Caco-2 (cell line): ENCODE measurements around the gene HACE1. TPM values are rescaled to one million over a fixed set of nuclear protein-coding genes. Genes with fewer than 3 reads are reported as not detected.

Source experiments
- BruUV-seq: library from RNA; stranded (reverse); fragments of 400-500 nt; replicated peaks from 2 replicates; lab custom pipeline; 2021; lab: Mats Ljungman, UMichigan
- CTCF ChIA-PET: fragments of 300-600 bp; sonication (Branson Sonifier 250); formaldehyde crosslinking; loops from one replicate; lab custom pipeline; 2022; ENCODE audit warnings: antibody characterized with exemption; lab: Charles Lee
- POLR2A ChIA-PET: fragments of 300-600 bp; sonication (Branson Sonifier 250); formaldehyde crosslinking; loops from one replicate; lab custom pipeline; 2022; ENCODE audit warnings: antibody characterized with exemption; lab: Charles Lee
- DNase-seq, 2 experiments: peaks; one replicate each; pipeline versions ENCODE4 v3.0.0 to v3.0.0-alpha.2; 2020 to 2022
- H3K27me3 ChIP-seq: replicated peaks from 2 replicates; pipeline ENCODE4 v1.6.0; 2011; ENCODE audit warnings: low read length; ENCODE audit not compliant: control insufficient read depth, insufficient read depth
- H3K36me3 ChIP-seq: 2 replicates; pipeline ENCODE4 v1.5.1; 2011; ENCODE audit warnings: low read length; ENCODE audit not compliant: control insufficient read depth, insufficient read depth
- H3K4me1 ChIP-seq: fragments of 250-450 bp; sonication (Bioruptor Pico); 2 replicates; pipeline ENCODE4 v1.5.1; 2020; ENCODE audit warnings: mild to moderate bottlenecking
- H3K4me3 ChIP-seq: 2 replicates; pipeline ENCODE4 v1.5.1; 2011; ENCODE audit warnings: low read depth, mild to moderate bottlenecking, control low read depth, low read length
- H3K9me3 ChIP-seq: fragments of 250-450 bp; sonication (Bioruptor Pico); 2 replicates; pipeline ENCODE4 v1.5.1; 2020; ENCODE audit warnings: mild to moderate bottlenecking, moderate library complexity
- H3K27ac Mint-ChIP-seq: one replicate; pipeline ENCODE4 v1.8.0; 2022; ENCODE audit warnings: mixed read lengths; ENCODE audit not compliant: unreplicated experiment
- H3K27me3 Mint-ChIP-seq: one replicate; pipeline ENCODE4 v1.8.0; 2022; ENCODE audit warnings: mixed read lengths; ENCODE audit not compliant: insufficient read depth, unreplicated experiment
- H3K36me3 Mint-ChIP-seq: one replicate; pipeline ENCODE4 v1.8.0; 2022; ENCODE audit warnings: mild to moderate bottlenecking, mixed read lengths; ENCODE audit not compliant: insufficient read depth, unreplicated experiment
- H3K4me1 Mint-ChIP-seq: one replicate; pipeline ENCODE4 v1.8.0; 2022; ENCODE audit warnings: low read depth, mixed read lengths; ENCODE audit not compliant: unreplicated experiment
- H3K4me3 Mint-ChIP-seq: one replicate; pipeline ENCODE4 v1.8.0; 2022; ENCODE audit warnings: mild to moderate bottlenecking, moderate library complexity, mixed read lengths; ENCODE audit not compliant: unreplicated experiment
- H3K9me3 Mint-ChIP-seq: one replicate; pipeline ENCODE4 v1.8.0; 2022; ENCODE audit warnings: mixed read lengths; ENCODE audit not compliant: unreplicated experiment
- CTCF ChIP-seq, 2 experiments: fragments of 200-600 bp in 1 of 2; IDR thresholded peaks; 1 replicate in 1 of 2; 2 replicates in 1 of 2; pipeline versions ENCODE4 v1.5.1 to v1.8.0; 2011 to 2022; ENCODE audit warnings: antibody characterized with exemption in 1 of 2, control low read depth in 1 of 2, inconsistent platforms in 1 of 2, low read depth in 1 of 2, low read length in 1 of 2, mild to moderate bottlenecking in 1 of 2, moderate library complexity in 1 of 2; ENCODE audit not compliant: insufficient read depth in 1 of 2, severe bottlenecking in 1 of 2, unreplicated experiment in 1 of 2
- intact Hi-C: fragments of 100-400 bp; cut with micrococcal nuclease; formaldehyde crosslinking; loops from one replicate; pipeline ENCODE4 v1.10.0; 2022; ENCODE audit not compliant: unreplicated experiment
- total RNA-seq: library from RNA; stranded (reverse); gene quantifications from 2 replicates; pipeline ENCODE4 v1.2.3, GENCODE V29; 2022

HACE1 gene
- total RNA-seq, 1 experiment from 2014 or later, result 10.0 TPM

DNA sequence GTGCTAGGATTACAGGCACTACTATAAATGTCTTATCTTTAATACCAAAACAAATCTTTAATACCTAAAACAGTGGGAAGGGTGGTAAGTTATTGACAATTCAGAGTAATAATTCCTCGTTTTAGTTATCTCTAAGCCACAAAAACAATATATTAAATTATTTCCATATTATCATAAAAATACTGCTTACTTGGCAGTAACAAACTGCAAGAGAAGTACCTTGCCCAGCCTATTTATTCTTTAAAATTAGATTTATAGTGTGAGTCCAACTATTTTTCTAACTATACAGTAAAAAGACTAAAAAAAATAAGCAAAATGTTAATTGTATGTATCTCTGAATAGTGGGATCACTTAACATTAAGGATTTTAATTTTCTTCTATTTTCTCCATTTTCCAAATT, 123.2 kb downstream of the HACE1 start:
- intact Hi-C loops, result no loop called here
- Histone ChIP-seq H3K36me3 (no peaks in the 10 kb centered on the region), H3K9me3 (no peaks in the 10 kb centered on the region), H3K4me1 (no peaks in the 10 kb centered on the region), H3K4me3 (no peak overlapping the region), H3K27me3 (no peaks in the 10 kb centered on the region)
- ChIA-PET CTCF (no interaction called here), POLR2A (no interaction called here)
- H3K27me3 Mint-ChIP-seq, result no peaks in the 10 kb centered on the region
- no peak overlapping the region for H3K4me3 Mint-ChIP-seq
- no peak for TF ChIP-seq CTCF (IDR thresholded peaks at IDR 0.05; ENCODE audit: insufficient read depth in 1 of 2, low read depth in 1 of 2, low read length in 1 of 2, severe bottlenecking in 1 of 2, unreplicated experiment in 1 of 2)
- no peaks in the 10 kb centered on the region for H3K9me3 Mint-ChIP-seq
- H3K27ac Mint-ChIP-seq, result no peak overlapping the region
- no peaks in the 10 kb centered on the region for H3K4me1 Mint-ChIP-seq
- DNase-seq, result no peak
- no TSS peak for BruUV-seq
- no peaks in the 10 kb centered on the region for H3K36me3 Mint-ChIP-seq

GRCh38 chr6:104730450-104730849, 129.3 kb downstream of the HACE1 start:
- H3K27me3 ChIP-seq, result no peaks in the 10 kb centered on the region
- H3K4me3 ChIP-seq, result no peak overlapping the region
- no peaks in the 10 kb centered on the region for H3K4me1 ChIP-seq
- POLR2A ChIA-PET, result no interaction called here
- Mint-ChIP-seq H3K27ac (no peak overlapping the region), H3K36me3 (no peaks in the 10 kb centered on the region), H3K9me3 (no peaks in the 10 kb centered on the region), H3K27me3 (no peaks in the 10 kb centered on the region), H3K4me3 (no peak overlapping the region), H3K4me1 (no peaks in the 10 kb centered on the region)
- no TSS peak for BruUV-seq
- no peak for DNase-seq
- H3K9me3 ChIP-seq, result no peaks in the 10 kb centered on the region
- H3K36me3 ChIP-seq, result no peaks in the 10 kb centered on the region
- TF ChIP-seq CTCF (IDR thresholded peaks at IDR 0.05; ENCODE audit: insufficient read depth in 1 of 2, low read depth in 1 of 2, low read length in 1 of 2, severe bottlenecking in 1 of 2, unreplicated experiment in 1 of 2), result no peak
- intact Hi-C loops, result no loop called here
- CTCF ChIA-PET, result no interaction called here

DNA sequence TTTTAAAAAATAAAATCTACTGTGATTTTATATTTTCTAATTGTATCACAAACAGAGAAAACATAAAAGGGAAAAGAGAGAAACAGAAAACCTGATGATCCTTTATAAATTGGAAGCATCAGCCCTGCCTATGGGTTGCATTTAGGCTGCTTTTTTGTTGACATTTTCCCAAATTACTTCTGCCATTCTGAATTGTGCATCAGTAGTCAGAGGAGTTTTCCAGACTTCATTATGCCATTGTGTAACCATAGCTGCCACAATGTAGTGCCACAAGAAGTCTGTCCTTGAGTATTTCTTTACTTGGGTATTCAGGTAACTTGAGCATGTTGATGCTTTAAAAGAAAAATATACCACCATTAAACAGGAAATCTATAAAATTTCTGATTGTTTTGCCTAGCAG, 130.3 kb downstream of the HACE1 start:
- no peak overlapping the region for H3K4me3 Mint-ChIP-seq
- intact Hi-C loops, result no loop called here
- no peak for TF ChIP-seq CTCF (IDR thresholded peaks at IDR 0.05; ENCODE audit: insufficient read depth in 1 of 2, low read depth in 1 of 2, low read length in 1 of 2, severe bottlenecking in 1 of 2, unreplicated experiment in 1 of 2)
- H3K27me3 Mint-ChIP-seq, result no peaks in the 10 kb centered on the region
- CTCF ChIA-PET, result no interaction called here
- no peak overlapping the region for H3K27ac Mint-ChIP-seq
- no peaks in the 10 kb centered on the region for H3K27me3 ChIP-seq
- BruUV-seq, result no TSS peak
- DNase-seq, result no peak
- H3K4me1 Mint-ChIP-seq, result no peaks in the 10 kb centered on the region
- H3K4me3 ChIP-seq, result no peak overlapping the region
- H3K9me3 ChIP-seq, result no peaks in the 10 kb centered on the region
- H3K9me3 Mint-ChIP-seq, result no peaks in the 10 kb centered on the region
- H3K36me3 Mint-ChIP-seq, result no peaks in the 10 kb centered on the region
- H3K4me1 ChIP-seq, result no peaks in the 10 kb centered on the region
- POLR2A ChIA-PET, result no interaction called here
- H3K36me3 ChIP-seq, result no peaks in the 10 kb centered on the region
